Small intestine (tissue), 7 donors: ENCODE data around the gene PILRB. TPM values are rescaled to one million over a fixed set of nuclear protein-coding genes. Genes with fewer than 3 reads are reported as not detected.

ENCODE experiments used
- DNase-seq, 2 donors: peaks; one replicate each; pipeline versions ENCODE4 v3.0.0 to v3.0.0-alpha.2; 2013
- FAIRE-seq: peaks from 2 replicates; lab custom pipeline; 2012; peaks lifted over from hg19 to GRCh38; lab: Jason Lieb, UNC
- H3K27ac ChIP-seq, 3 donors: one replicate each; pipeline ENCODE4 v1.5.1; 2013; ENCODE audit warnings: low read length in 2 of 3, mild to moderate bottlenecking in 2 of 3, control low read depth in 1 of 3, inconsistent platforms in 1 of 3, low read depth in 1 of 3, moderate library complexity in 1 of 3
- H3K27me3 ChIP-seq, 3 donors: one replicate each; pipeline ENCODE4 v1.6.1; 2013; ENCODE audit warnings: low read length in 3 of 3, inconsistent platforms in 1 of 3; ENCODE audit not compliant: control insufficient read depth in 3 of 3, insufficient read depth in 3 of 3
- H3K36me3 ChIP-seq, 3 donors: one replicate each; pipeline ENCODE4 v1.6.1; 2013; ENCODE audit warnings: low read length in 3 of 3, inconsistent platforms in 1 of 3, low read depth in 1 of 3, mild to moderate bottlenecking in 1 of 3, moderate library complexity in 1 of 3; ENCODE audit not compliant: control insufficient read depth in 3 of 3, insufficient read depth in 2 of 3
- H3K4me1 ChIP-seq, 3 donors: one replicate each; pipeline ENCODE4 v1.6.1; 2013; ENCODE audit warnings: low read length in 2 of 3, inconsistent platforms in 1 of 3, low read depth in 1 of 3, mild to moderate bottlenecking in 1 of 3, moderate library complexity in 1 of 3; ENCODE audit not compliant: control insufficient read depth in 3 of 3, insufficient read depth in 2 of 3
- H3K4me3 ChIP-seq, 3 donors: one replicate each; pipeline ENCODE4 v1.5.1; 2013; ENCODE audit warnings: low read length in 3 of 3, control low read depth in 1 of 3, inconsistent platforms in 1 of 3, low read depth in 1 of 3, mild to moderate bottlenecking in 1 of 3, moderate library complexity in 1 of 3
- H3K9me3 ChIP-seq, 2 donors: one replicate each; pipeline ENCODE4 v1.6.1; 2013; ENCODE audit warnings: low read depth in 1 of 2, low read length in 1 of 2; ENCODE audit not compliant: control insufficient read depth in 2 of 2, insufficient read depth in 1 of 2
- WGBS, 3 donors: extraction: QIAGEN DNeasy Blood & Tissue Kit; methylation state at CpG; one replicate each; pipeline ENCODE4 v1.1.7; 2013; 5-methylcytosine and 5-hydroxymethylcytosine counted together
- polyA plus RNA-seq, 4 donors: library from polyadenylated mRNA; stranded (reverse) in 3 of 4; unstranded in 1 of 4; fragments of 200-250 nt in 3 of 4; fragments of 120-200 nt in 1 of 4; gene quantifications; one replicate each; pipeline versions ENCODE4 v1.2.1 to v1.2.3, GENCODE V29; 2013
- donor health status: healthy with polysubstance abuse.
- donor health status: control.
- donor health status: control.
- donor health status: Bipolar disorder and iron deficiency.
- donor health status: healthy.

Gene PILRB
- polyA plus RNA-seq, 4 donors = 39.1 to 117 (median 57.2) TPM

DNA sequence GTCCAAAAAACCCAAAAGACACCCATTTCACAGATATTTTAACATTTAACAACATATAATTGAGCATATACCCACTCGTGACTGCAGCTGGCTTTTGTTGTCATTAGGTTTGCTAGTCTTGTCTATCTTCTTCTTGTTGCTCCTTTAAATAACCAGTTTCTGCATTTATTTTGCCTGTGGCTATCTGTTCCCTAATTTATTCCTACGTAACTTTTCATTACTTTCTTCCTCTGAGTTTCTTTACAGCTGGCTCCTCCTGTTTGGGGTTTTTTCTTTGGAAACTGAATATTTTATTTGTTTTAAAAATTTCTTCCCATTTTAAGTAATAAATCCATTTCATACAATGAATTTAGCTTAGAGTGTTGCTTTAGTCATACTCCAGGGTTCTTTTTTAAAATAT lies 29.8 kb downstream of the PILRB start:
- Histone ChIP-seq H3K27ac (no peak overlapping the region), H3K4me3 (no peak overlapping the region), H3K27me3 (no peaks in the 10 kb centered on the region), H3K36me3 (no peaks in the 10 kb centered on the region), H3K9me3 (no peaks in the 10 kb centered on the region), H3K4me1 (no peaks in the 10 kb centered on the region)
- FAIRE-seq (no peak), DNase-seq (no peak)
- 80 to 86% (median 81%) methylated on average over 2 of the region's 2 CpGs for WGBS, 3 donors

DNA sequence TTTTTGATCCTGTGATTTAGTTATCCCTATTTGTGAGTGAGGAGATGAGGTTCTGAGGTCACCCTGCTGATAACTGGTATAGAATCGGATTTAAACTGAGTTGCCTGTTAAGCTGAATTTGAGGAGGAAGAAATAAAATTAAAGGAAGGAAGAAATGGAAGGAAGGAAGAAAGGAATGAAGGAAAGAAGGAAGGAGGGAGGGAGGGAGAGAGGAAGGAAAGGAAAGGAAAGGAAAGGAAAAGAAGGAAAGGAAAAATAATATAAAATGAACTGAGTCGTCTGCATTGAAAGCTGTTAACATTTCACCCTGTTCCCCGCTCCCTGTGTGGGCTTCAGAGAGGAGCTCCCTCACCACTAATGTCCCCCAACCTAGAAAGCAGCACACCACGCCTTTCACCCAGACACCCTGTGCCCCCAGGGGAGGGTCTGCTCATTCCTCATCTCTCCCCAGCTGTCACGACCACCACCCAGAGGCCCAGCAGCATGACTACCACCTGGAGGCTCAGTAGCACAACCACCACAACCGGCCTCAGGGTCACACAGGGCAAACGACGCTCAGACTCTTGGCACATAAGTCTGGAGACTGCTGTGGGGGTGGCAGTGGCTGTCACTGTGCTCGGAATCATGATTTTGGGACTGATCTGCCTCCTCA lies 31.6 kb downstream of the PILRB start:
- no peak for DNase-seq
- Histone ChIP-seq H3K36me3 (no peaks in the 10 kb centered on the region), H3K27me3 (peaks cover 0 to 3% (median 0%) of the 10 kb centered on the region in 3 donors), H3K4me1 (no peaks in the 10 kb centered on the region), H3K27ac (no peak overlapping the region), H3K9me3 (no peaks in the 10 kb centered on the region), H3K4me3 (no peak overlapping the region)
- 61 to 67% (median 65%) methylated on average over 9 of the region's 9 CpGs for WGBS, 3 donors
- FAIRE-seq = no peak

GRCh38 chr7:100390286-100391009 lies 32.5 kb downstream of the PILRB start:
- FAIRE-seq (no peak), DNase-seq (no peak)
- Histone ChIP-seq H3K4me3 (no peak overlapping the region), H3K36me3 (no peaks in the 10 kb centered on the region), H3K4me1 (no peaks in the 10 kb centered on the region), H3K27me3 (peaks cover 0 to 3% (median 0%) of the 10 kb centered on the region in 3 donors), H3K9me3 (no peaks in the 10 kb centered on the region), H3K27ac (no peak overlapping the region)
- WGBS, 3 donors = 31 to 56% (median 55%) methylated on average over 3 of the region's 3 CpGs

GRCh38 chr7:100393233-100393905 lies 35.5 kb downstream of the PILRB start:
- Histone ChIP-seq H3K27ac (no peak overlapping the region), H3K9me3 (no peaks in the 10 kb centered on the region), H3K27me3 (peaks cover 0 to 3% (median 0%) of the 10 kb centered on the region in 3 donors), H3K4me3 (no peak overlapping the region), H3K4me1 (no peaks in the 10 kb centered on the region), H3K36me3 (no peaks in the 10 kb centered on the region)
- FAIRE-seq = no peak
- WGBS, 3 donors = 69 to 87% (median 84%) methylated on average over 4 of the region's 4 CpGs
- no peak for DNase-seq

- Histone ChIP-seq H3K27me3 (peaks cover 0 to 3% (median 0%) of the 10 kb centered on the region in 3 donors), H3K4me3 (no peak overlapping the region), H3K36me3 (no peaks in the 10 kb centered on the region), H3K27ac (no peak overlapping the region), H3K9me3 (no peaks in the 10 kb centered on the region), H3K4me1 (no peaks in the 10 kb centered on the region)
- WGBS, 3 donors = 66 to 79% (median 71%) methylated on average over 2 of the region's 2 CpGs
- FAIRE-seq = no peak
- no peak for DNase-seq
These were observed 36.2 kb downstream of the PILRB start for GRCh38 chr7:100394077-100394476.

DNA sequence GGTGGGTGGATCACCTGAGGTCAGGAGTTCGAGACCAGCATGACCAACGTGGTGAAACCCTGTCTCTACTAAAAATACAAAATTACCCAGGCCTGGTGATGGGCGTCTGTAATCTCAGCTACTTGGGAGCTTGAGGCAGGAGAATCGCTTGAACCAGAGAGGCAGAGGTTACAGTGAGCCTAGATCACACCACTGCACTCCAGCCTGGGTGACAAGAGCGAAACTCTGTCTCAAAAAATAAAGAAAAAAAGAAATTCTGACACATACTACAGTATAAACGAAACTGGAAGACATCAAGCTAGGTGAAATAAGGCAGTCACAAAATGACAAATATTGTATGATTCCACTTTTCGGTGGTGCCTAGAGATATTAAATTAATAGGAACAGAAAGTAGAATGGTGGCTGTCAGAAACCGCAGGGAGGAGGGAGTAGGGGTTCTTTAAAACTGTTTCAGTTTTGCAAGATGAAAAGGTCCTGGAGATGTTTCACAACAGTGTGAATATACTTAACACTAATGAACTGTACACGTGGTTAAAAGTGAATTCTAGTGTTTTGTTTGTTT lies 38.6 kb downstream of the PILRB start:
- no peak for FAIRE-seq
- peak in 1 of 2 donors; percentile 19 for DNase-seq

GRCh38 chr7:100397315-100398081 lies 39.6 kb downstream of the PILRB start:
- no peak overlapping the region for H3K4me3 ChIP-seq
- H3K9me3 ChIP-seq = no peaks in the 10 kb centered on the region
- 56 to 59% (median 57%) methylated on average over 11 to 13 of the region's 13 CpGs for WGBS, 3 donors
- no peak for DNase-seq
- no peaks in the 10 kb centered on the region for H3K4me1 ChIP-seq
- H3K27ac ChIP-seq = peak overlapping the region in 1 of 3 donors; percentile 22
- H3K27me3 ChIP-seq = peaks cover 0 to 3% (median 0%) of the 10 kb centered on the region in 3 donors
- H3K36me3 ChIP-seq = no peaks in the 10 kb centered on the region
- no peak for FAIRE-seq

More for the DNA sequence above, 38.6 kb downstream of the PILRB start:
- no peaks in the 10 kb centered on the region for H3K4me1 ChIP-seq
- no peaks in the 10 kb centered on the region for H3K9me3 ChIP-seq
- H3K27ac ChIP-seq = peak overlapping the region in 1 of 3 donors; percentile 52
- peaks cover 0 to 3% (median 0%) of the 10 kb centered on the region in 3 donors for H3K27me3 ChIP-seq
- H3K36me3 ChIP-seq = no peaks in the 10 kb centered on the region
- no peak overlapping the region for H3K4me3 ChIP-seq
- WGBS, 3 donors = 54 to 68% (median 62%) methylated on average over 9 of the region's 9 CpGs
